Left forelimb (tissue), 1 donor: ENCODE results near the gene TMEM232.

ENCODE experiments used
- DNase-seq: peaks from one replicate; pipeline ENCODE4 v3.0.0-alpha.2; 2018; ENCODE audit warnings: low spot score

Gene TMEM232

DNA sequence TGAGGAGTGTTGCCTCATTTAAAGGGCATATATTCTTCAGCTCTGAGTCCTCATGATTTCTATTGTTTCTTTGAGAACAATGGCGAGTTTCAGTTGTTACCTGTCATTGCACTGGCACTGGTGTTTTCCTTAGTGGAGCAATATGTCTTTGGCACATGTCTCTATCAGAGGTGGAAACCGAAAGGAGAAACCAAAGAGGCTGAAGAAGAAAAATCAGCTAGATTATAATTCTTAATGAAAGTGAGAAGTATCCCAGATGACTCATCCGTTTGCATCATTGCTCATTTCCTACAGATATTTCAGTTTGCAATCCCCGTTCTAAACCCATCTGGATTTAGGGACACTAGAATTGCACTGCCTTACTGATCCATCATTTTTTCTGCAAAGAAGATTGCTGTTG is 324.6 kb downstream of the TMEM232 start:
- no peak for DNase-seq

DNA sequence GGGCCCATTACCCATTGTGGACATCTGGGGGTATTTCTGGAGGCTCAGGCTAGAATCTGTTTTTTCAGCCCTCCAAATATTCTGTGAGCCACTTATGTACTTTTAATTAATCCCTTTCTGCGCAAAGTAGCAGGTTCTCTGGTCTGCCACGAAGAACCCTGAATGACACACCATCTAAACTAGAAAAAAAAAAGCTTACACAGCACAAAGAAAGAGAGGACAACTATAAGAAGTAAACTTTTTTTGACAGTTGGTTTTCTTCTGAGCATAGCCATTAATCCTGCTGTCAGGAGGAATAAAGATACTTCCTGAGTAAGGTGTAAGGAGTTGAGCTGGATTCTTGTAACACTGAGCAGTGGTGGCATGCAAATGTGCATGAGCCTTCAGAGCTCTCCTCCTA is 327.5 kb downstream of the TMEM232 start:
- no peak for DNase-seq

DNA sequence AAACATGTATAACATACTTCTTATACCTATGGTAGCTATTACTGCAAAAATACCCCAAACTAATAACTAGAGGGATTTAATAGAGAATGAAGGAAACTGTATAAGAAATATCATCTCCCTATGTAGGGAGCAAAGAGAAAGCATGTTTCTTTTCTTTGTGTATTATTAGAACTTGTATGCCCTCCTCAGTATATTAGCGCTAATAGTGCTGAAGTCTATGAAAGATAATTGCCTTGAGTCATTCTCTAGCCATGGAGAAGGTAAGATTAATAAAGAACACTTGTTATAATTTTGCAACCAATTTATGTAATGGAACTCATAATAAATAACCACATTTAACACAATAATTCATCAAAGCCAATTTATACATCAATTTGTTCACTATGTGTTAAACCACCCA is 329.2 kb downstream of the TMEM232 start:
- DNase-seq = no peak

DNA sequence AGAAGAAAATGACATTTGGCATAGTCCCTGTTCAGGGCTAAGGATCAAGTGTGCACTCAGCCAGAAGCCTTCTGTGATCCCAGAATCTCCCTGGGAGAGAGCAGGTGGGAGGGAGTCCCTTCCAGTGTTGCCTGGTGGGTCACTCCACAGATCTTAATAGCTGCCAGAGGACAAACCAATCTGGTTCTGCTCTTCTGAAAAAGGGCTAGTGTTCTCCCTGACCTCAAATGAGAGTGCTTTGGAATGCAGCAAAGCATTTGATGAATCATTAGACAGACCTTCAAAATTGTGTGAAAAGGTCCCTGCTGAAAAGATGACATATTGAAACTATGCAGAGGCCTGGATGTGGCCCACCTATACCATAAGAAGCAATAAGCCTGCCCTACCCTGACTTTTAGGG is 339.7 kb downstream of the TMEM232 start:
- DNase-seq = no peak

DNA sequence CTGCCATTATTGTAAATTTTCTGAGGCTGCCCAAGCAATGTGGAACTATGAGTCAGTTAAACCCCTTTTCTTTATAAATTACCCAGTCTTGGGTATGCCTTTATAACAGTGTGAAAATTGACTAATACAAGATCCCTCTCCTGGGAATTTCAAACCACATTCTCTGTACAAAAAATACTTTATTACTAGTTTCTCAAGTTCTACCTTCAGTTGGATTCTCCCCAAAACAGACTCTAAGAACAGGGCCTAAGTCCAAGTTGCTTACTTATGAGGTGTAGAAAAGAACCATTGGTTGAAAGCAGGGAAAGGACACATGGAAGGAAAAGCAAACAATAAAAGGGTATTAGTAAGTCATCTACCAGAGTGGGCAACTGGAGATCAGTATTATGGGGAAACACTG is 343.2 kb downstream of the TMEM232 start:
- DNase-seq = no peak

DNA sequence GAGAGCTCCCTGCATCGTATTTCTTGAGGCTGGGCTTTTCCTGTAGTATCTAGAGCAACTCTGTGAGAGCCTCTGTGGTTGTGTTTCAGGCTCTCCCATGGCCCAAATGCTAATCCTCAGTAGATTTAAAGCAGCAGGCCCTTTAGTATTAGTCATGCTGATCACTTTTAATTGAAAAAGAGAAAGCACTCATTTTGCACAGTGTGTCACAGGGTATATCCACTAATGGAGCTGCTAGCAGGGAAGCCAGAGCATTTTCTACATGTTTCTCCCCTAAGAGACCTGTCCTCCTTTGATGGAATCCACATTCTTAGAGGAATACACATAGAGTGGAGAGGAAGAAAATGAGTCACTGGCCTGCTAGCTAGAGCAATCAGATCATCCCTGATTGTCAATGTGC is 348.5 kb downstream of the TMEM232 start:
- DNase-seq = no peak

DNA sequence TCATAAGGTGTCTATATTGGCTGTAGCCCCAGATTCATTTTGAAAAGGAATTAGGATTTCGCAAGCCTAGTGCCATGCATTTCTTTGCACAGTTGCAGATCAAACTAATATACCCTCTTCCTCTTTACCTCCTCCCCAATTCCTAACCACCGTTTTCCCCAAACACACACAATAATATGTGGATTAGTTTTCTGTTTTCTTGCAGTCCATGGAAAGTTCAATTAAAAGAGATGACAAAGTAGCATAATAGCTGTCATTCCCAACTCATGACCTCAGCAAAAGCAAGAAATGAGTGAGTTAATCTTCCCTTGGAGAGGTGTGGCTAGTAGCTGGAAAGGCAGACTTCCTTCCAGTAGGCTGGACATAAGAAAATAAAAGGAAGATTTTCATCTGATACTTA is 349.1 kb downstream of the TMEM232 start:
- DNase-seq = no peak

DNA sequence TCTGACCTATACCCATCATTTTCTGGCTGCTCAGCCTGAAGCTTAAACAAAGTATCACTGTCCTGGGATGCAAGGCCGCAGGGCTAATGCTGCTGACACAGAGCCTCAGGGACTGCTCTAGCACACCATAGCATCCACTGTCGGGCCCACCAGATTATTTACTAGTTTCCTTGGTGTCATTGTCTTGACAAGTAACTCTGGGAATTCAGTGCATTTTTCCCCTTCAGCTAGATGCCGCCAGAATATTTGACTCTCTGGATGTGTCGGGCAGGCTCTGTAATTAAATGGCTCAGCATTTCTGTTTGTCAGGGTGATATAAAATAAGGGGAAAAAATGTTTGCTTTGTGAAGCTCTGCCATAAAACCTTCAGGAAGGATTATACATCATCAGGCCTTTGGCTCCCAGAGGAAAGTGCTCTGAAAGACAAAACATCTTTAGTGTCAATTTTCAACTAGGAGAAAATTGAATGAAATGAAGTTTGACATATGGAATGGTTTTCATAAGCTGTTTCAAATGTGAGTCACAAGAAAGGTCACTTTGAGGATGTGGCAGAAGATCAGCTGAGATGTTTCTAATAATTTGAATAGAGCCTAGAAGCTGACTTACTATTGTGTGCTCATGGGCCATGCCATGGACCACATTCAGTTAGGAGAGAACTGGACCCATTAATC is 350.1 kb downstream of the TMEM232 start:
- no peak for DNase-seq

DNA sequence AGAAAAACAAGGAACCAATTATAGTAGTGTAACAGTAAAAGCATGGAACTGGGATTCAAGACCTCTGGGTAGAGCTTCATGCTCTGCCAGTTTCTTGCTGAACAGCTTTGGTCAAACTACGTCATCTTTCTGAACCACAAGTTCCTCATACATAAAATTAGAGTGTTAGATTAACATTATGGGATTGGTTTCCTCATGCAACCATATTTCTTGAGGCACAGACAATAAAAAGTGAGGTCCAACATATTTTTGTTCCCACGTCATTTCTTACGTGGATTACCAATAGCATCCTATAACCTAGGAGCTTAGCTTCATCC is 354.8 kb downstream of the TMEM232 start:
- no peak for DNase-seq

DNA sequence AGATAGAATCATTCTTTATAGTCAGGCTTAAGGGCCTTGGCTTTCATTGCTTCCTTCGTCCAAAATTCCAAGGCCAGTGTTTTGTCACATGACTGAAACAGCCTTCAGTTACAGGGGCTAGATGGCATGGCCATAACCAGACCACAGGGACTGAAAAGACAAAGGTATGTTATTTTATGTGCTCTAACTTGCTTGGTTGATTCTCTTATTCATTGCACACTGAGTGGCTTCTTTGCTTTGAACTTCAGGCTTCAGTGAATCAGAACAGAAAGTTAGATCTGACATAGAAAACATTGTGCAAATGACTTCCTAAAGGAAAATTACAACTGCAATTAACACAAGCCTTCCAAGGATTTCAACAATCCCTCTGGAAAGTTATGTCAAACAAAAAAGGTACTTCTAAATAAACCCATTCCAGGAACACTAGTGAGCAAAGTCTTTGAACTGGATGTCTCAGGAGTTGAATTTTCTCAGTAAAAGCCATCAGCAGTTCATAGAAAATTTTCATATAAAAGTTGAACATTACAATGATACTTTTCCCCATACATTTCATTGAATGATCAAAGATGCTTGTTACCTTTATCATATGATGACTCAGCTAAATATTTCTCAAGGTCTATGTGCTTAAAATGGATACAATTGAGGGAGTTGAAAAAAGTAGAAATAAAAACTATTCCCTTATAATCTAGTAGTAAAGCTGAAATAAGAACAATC is 355.3 kb downstream of the TMEM232 start:
- no peak for DNase-seq
